HepG2 (cell line): Measurements from ENCODE around the gene NUDCD2. TPM values are rescaled to one million over a fixed set of nuclear protein-coding genes. Genes with fewer than 3 reads are reported as not detected.

Source experiments
- ATRX ChIP-seq: sonication (generic); formaldehyde crosslinking; IDR thresholded peaks from 2 replicates; pipeline ENCODE4 v1.4.0; 2020; ENCODE audit warnings: missing genetic modification reagents, borderline replicate concordance
- CAMTA2 ChIP-seq: sonication (generic); formaldehyde crosslinking; IDR thresholded peaks from 2 replicates; pipeline ENCODE4 v1.4.0; 2020; ENCODE audit warnings: mild to moderate bottlenecking, missing genetic modification reagents, borderline replicate concordance
- CREM ChIP-seq, 2 experiments: sonication (generic) in 1 of 2; formaldehyde crosslinking in 1 of 2; IDR thresholded peaks; 2 replicates each; pipeline versions ENCODE4 v1.4.0 to v1.6.1; 2016 to 2020; ENCODE audit warnings: antibody characterized with exemption in 1 of 2, mild to moderate bottlenecking in 1 of 2, missing genetic modification reagents in 1 of 2
- E2F1 ChIP-seq: sonication (generic); formaldehyde crosslinking; IDR thresholded peaks from 2 replicates; pipeline ENCODE4 v1.5.0; 2020; ENCODE audit warnings: missing genetic modification reagents
- EP300 ChIP-seq, 3 experiments: sonication (generic) in 1 of 3; formaldehyde crosslinking in 1 of 3; IDR thresholded peaks; 2 replicates each; pipeline versions ENCODE4 v1.5.1 to v1.6.1; 2011 to 2020; ENCODE audit warnings: low read depth in 2 of 3, low read length in 2 of 3, borderline replicate concordance in 1 of 3, improper control_type of control experiment in 1 of 3, mild to moderate bottlenecking in 1 of 3, missing genetic modification reagents in 1 of 3, moderate library complexity in 1 of 3
- GABPA ChIP-seq, 2 experiments: IDR thresholded peaks; 2 replicates each; pipeline ENCODE4 v1.6.1; 2011 to 2016; ENCODE audit warnings: low read depth in 2 of 2, low read length in 1 of 2, missing biosample characterization in 1 of 2, missing genetic modification characterization in 1 of 2
- MBD4 ChIP-seq: IDR thresholded peaks from 2 replicates; pipeline ENCODE4 v1.6.1; 2012; ENCODE audit warnings: low read length, inconsistent platforms, borderline replicate concordance
- NKX3-1 ChIP-seq: sonication (generic); formaldehyde crosslinking; IDR thresholded peaks from 2 replicates; pipeline ENCODE4 v1.5.0; 2020; ENCODE audit warnings: missing genetic modification reagents
- POGZ ChIP-seq: sonication (generic); formaldehyde crosslinking; IDR thresholded peaks from 2 replicates; pipeline ENCODE4 v1.4.0; 2020; ENCODE audit warnings: mild to moderate bottlenecking, missing genetic modification reagents
- PRMT3 ChIP-seq: sonication (generic); formaldehyde crosslinking; IDR thresholded peaks from 2 replicates; pipeline ENCODE4 v1.8.1; 2022; ENCODE audit warnings: low read depth, mild to moderate bottlenecking, moderate library complexity, missing genetic modification reagents, borderline replicate concordance
- RBM39 ChIP-seq: fragments of 200-400 bp; formaldehyde crosslinking; IDR thresholded peaks from one replicate; pipeline ENCODE4 v1.6.1; 2018; ENCODE audit warnings: antibody characterized with exemption, mild to moderate bottlenecking, low read depth, low read length; ENCODE audit not compliant: poor library complexity, severe bottlenecking
- SP5 ChIP-seq: IDR thresholded peaks from 2 replicates; pipeline ENCODE4 v1.6.1; 2016; ENCODE audit warnings: low read depth, borderline replicate concordance
- ZFYVE20 ChIP-seq: sonication (generic); formaldehyde crosslinking; IDR thresholded peaks from 2 replicates; pipeline ENCODE4 v1.8.0; 2023; ENCODE audit warnings: low read depth, mild to moderate bottlenecking, moderate library complexity, missing genetic modification reagents, borderline replicate concordance
- ZNF230 ChIP-seq: sonication (generic); formaldehyde crosslinking; IDR thresholded peaks from 2 replicates; pipeline ENCODE4 v1.4.0; 2020; ENCODE audit warnings: mild to moderate bottlenecking, missing genetic modification reagents
- ZNF337 ChIP-seq: sonication (generic); formaldehyde crosslinking; IDR thresholded peaks from 2 replicates; pipeline ENCODE4 v1.5.1; 2020; ENCODE audit warnings: missing genetic modification reagents, low read depth, mild to moderate bottlenecking, borderline replicate concordance
- ZNF549 ChIP-seq: sonication (generic); formaldehyde crosslinking; IDR thresholded peaks from 2 replicates; pipeline ENCODE4 v1.5.0; 2020; ENCODE audit warnings: missing genetic modification reagents
- ZNF781 ChIP-seq: sonication (generic); formaldehyde crosslinking; IDR thresholded peaks from 2 replicates; pipeline ENCODE4 v1.5.1; 2020; ENCODE audit warnings: borderline replicate concordance, mild to moderate bottlenecking, missing genetic modification reagents; ENCODE audit errors: not compliant biosample characterization
- polyA plus RNA-seq, 8 experiments: library from polyadenylated mRNA; depleted of rRNA in 3 of 8; stranded (reverse) in 7 of 8; unstranded in 1 of 8; fragments of >200 nt; fragmentation: Illumina TruSeq in 4 of 8; extraction: Trizol in 4 of 8; gene quantifications; 2 replicates each; pipeline versions ENCODE4 v1.2.1 to v1.2.3, GENCODE V29; 2011 to 2016; ENCODE audit warnings: low read depth in 4 of 8, missing spikeins in 1 of 8, mixed read lengths in 1 of 8; ENCODE audit not compliant: insufficient read depth in 1 of 8
- total RNA-seq, 5 experiments: library from RNA; depleted of rRNA; stranded (reverse); fragments of >200 nt; fragmentation: Illumina TruSeq; extraction: Trizol; gene quantifications; 2 replicates each; pipeline ENCODE4 v1.2.3, GENCODE V29; 2016; ENCODE audit warnings: low read depth in 1 of 5
- TF ChIP-seq, protein P1 (sequence below): sonication (generic); formaldehyde crosslinking; IDR thresholded peaks from 2 replicates; pipeline ENCODE4 v1.4.0; 2020; ENCODE audit warnings: missing genetic modification reagents
- TF ChIP-seq, protein P2 (sequence below): sonication (generic); formaldehyde crosslinking; conservative IDR thresholded peaks from 2 replicates; pipeline ENCODE4 v1.4.0; 2020; ENCODE audit warnings: missing genetic modification reagents
- TF ChIP-seq, protein P3 (sequence below): IDR thresholded peaks from 2 replicates; pipeline ENCODE4 v1.6.1; 2018; ENCODE audit warnings: missing genetic modification reagents

Gene NUDCD2
- total and polyA plus RNA-seq, 2 of the 13 experiments (the other 11 are each of a cell fraction or from before 2014, with no cell fraction given), result 14.8 to 39.2 TPM

GRCh38 chr5:163505368-163506094 is 45.6 kb upstream of the NUDCD2 start, which contains the start of gene MAT2B (continued):
- TF ChIP-seq ZNF337 (CRISPR knock-in tag), result no peak; the same call in 1 of the 2 replicates
- TF ChIP-seq ZNF781 (CRISPR knock-in tag), result no peak
- TF ChIP-seq MBD4, result no peak
- TF ChIP-seq CREM (IDR thresholded peaks at IDR 0.05), result peak; percentile 25; the same call in 1 of the 2 replicates
- TF ChIP-seq CREM (CRISPR knock-in tag; IDR thresholded peaks at IDR 0.05), result no peak
- TF ChIP-seq ZNF230, result no peak
- peak; percentile 76 for TF ChIP-seq POGZ
- TF ChIP-seq, protein P1, sequence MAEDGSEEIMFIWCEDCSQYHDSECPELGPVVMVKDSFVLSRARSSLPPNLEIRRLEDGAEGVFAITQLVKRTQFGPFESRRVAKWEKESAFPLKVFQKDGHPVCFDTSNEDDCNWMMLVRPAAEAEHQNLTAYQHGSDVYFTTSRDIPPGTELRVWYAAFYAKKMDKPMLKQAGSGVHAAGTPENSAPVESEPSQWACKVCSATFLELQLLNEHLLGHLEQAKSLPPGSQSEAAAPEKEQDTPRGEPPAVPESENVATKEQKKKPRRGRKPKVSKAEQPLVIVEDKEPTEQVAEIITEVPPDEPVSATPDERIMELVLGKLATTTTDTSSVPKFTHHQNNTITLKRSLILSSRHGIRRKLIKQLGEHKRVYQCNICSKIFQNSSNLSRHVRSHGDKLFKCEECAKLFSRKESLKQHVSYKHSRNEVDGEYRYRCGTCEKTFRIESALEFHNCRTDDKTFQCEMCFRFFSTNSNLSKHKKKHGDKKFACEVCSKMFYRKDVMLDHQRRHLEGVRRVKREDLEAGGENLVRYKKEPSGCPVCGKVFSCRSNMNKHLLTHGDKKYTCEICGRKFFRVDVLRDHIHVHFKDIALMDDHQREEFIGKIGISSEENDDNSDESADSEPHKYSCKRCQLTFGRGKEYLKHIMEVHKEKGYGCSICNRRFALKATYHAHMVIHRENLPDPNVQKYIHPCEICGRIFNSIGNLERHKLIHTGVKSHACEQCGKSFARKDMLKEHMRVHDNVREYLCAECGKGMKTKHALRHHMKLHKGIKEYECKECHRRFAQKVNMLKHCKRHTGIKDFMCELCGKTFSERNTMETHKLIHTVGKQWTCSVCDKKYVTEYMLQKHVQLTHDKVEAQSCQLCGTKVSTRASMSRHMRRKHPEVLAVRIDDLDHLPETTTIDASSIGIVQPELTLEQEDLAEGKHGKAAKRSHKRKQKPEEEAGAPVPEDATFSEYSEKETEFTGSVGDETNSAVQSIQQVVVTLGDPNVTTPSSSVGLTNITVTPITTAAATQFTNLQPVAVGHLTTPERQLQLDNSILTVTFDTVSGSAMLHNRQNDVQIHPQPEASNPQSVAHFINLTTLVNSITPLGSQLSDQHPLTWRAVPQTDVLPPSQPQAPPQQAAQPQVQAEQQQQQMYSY (CRISPR knock-in tag), result 0 out of 2 replicates have a peak, but pooled peaks have one; percentile 20
- no peak for TF ChIP-seq ZNF549 (CRISPR knock-in tag)
- peak; percentile 95 for TF ChIP-seq RBM39
- TF ChIP-seq EP300 (IDR thresholded peaks at IDR 0.05; ENCODE audit: low read depth in 2 of 2, low read length in 2 of 2), result no peak
- TF ChIP-seq EP300 (CRISPR knock-in tag; IDR thresholded peaks at IDR 0.05; ENCODE audit: borderline replicate concordance), result no peak
- TF ChIP-seq ZFYVE20, result no peak
- no peak for TF ChIP-seq ATRX
- no peak for TF ChIP-seq PRMT3
- TF ChIP-seq, protein P2, sequence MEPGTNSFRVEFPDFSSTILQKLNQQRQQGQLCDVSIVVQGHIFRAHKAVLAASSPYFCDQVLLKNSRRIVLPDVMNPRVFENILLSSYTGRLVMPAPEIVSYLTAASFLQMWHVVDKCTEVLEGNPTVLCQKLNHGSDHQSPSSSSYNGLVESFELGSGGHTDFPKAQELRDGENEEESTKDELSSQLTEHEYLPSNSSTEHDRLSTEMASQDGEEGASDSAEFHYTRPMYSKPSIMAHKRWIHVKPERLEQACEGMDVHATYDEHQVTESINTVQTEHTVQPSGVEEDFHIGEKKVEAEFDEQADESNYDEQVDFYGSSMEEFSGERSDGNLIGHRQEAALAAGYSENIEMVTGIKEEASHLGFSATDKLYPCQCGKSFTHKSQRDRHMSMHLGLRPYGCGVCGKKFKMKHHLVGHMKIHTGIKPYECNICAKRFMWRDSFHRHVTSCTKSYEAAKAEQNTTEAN, result peak; percentile 48; the same call in 1 of the 2 replicates
- TF ChIP-seq CAMTA2 (CRISPR knock-in tag), result peak; percentile 45; the same call in 1 of the 2 replicates
- TF ChIP-seq NKX3-1 (CRISPR knock-in tag), result no peak
- TF ChIP-seq E2F1 (CRISPR knock-in tag), result peak; percentile 63
- TF ChIP-seq, protein P3, sequence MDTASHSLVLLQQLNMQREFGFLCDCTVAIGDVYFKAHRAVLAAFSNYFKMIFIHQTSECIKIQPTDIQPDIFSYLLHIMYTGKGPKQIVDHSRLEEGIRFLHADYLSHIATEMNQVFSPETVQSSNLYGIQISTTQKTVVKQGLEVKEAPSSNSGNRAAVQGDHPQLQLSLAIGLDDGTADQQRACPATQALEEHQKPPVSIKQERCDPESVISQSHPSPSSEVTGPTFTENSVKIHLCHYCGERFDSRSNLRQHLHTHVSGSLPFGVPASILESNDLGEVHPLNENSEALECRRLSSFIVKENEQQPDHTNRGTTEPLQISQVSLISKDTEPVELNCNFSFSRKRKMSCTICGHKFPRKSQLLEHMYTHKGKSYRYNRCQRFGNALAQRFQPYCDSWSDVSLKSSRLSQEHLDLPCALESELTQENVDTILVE (CRISPR knock-in tag), result peak; percentile 42
- TF ChIP-seq SP5, result peak; percentile 63
- TF ChIP-seq GABPA (IDR thresholded peaks at IDR 0.05; ENCODE audit: low read depth, low read length), result peak; percentile 77
- TF ChIP-seq GABPA (CRISPR knock-in tag; IDR thresholded peaks at IDR 0.05; ENCODE audit: low read depth), result peak; percentile 89
